Measurements from ENCODE around the gene GFM1.
A peak's percentile ranks its signal among the peaks of the same experiment; 100 is the strongest.

Gene GFM1

GRCh38 chr3:158644345-158644908 lies at the start of gene GFM1:
TSS of gene GFM1 (plus strand) at chr3:158644527. CDS start at chr3:158644635, 108 bp downstream.
- DNase-seq = peak; percentile 93

- DNase-seq = no peak
Observed at GRCh38 chr3:158600787-158601186, 43.5 kb upstream of the GFM1 start.

GRCh38 chr3:158602227-158602626 lies 42.1 kb upstream of the GFM1 start:
- no peak for DNase-seq

GRCh38 chr3:158617982-158618875 lies 26.1 kb upstream of the GFM1 start:
- DNase-seq = no peak

GRCh38 chr3:158625881-158626280 lies 18.4 kb upstream of the GFM1 start:
- no peak for DNase-seq

- no peak for DNase-seq
Observed at GRCh38 chr3:158631981-158632380, 12.3 kb upstream of the GFM1 start.

- peak; percentile 12 for DNase-seq
Observed at GRCh38 chr3:158640646-158641045, 3.7 kb upstream of the GFM1 start.

GRCh38 chr3:158642005-158642404 lies 2.3 kb upstream of the GFM1 start:
- DNase-seq = peak; percentile 9

- DNase-seq = no peak
Observed at GRCh38 chr3:158642474-158643210, 1.7 kb upstream of the GFM1 start.

GRCh38 chr3:158649791-158650190 lies 5.5 kb downstream of the GFM1 start:
- no peak for DNase-seq

- no peak for DNase-seq
Observed at GRCh38 chr3:158651192-158651591, 6.9 kb downstream of the GFM1 start.

- DNase-seq = no peak
Observed at GRCh38 chr3:158652463-158652862, 8.1 kb downstream of the GFM1 start.

GRCh38 chr3:158658889-158659288 lies 14.6 kb downstream of the GFM1 start:
- peak; percentile 48 for DNase-seq

- DNase-seq = peak; percentile 70
Observed at GRCh38 chr3:158659454-158660237, 15.3 kb downstream of the GFM1 start.

GRCh38 chr3:158660711-158661110 lies 16.4 kb downstream of the GFM1 start:
- DNase-seq = no peak

- DNase-seq = no peak
Observed at GRCh38 chr3:158663246-158663645, 18.9 kb downstream of the GFM1 start.

GRCh38 chr3:158663832-158664231 lies 19.5 kb downstream of the GFM1 start:
- DNase-seq = no peak

GRCh38 chr3:158666416-158666815 lies 22.1 kb downstream of the GFM1 start:
- DNase-seq = no peak

- no peak for DNase-seq
Observed at GRCh38 chr3:158668506-158668905, 24.2 kb downstream of the GFM1 start.

- no peak for DNase-seq
Observed at GRCh38 chr3:158671821-158672214, 27.5 kb downstream of the GFM1 start.

- DNase-seq = peak; percentile 91
Observed at GRCh38 chr3:158672215-158673176, 28.2 kb downstream of the GFM1 start, which contains the start of gene LXN. TSS of gene LXN (minus strand) at chr3:158672648. CDS start at chr3:158672478, 170 bp downstream.

Measured in activated CD4-positive, alpha-beta T cell treated with anti-CD3 and anti-CD28 coated beads, Interleukin-2, Interleukin-6, amounts not matched to agents 100 ng/mL and 50 ng/mL, durations not matched to agents 16 hours and 8 hours (primary cell).